Vagina (tissue), 2 donors: ENCODE data around the gene ESCO1. TPM values are rescaled to one million over a fixed set of nuclear protein-coding genes. Genes with fewer than 3 reads are reported as not detected.

ENCODE experiments used
- DNase-seq, 2 donors: peaks; one replicate each; pipeline ENCODE4 v3.0.0-alpha.2; 2017; ENCODE audit errors: extremely low spot score in 2 of 2
- H3K27ac ChIP-seq: fragments of 200-600 bp; sonication (generic); one replicate; pipeline ENCODE4 v1.5.1; 2019
- H3K27me3 ChIP-seq: fragments of 200-600 bp; sonication (generic); one replicate; pipeline ENCODE4 v1.5.1; 2019
- H3K36me3 ChIP-seq, 2 donors: fragments of 200-600 bp; sonication (generic); one replicate each; pipeline ENCODE4 v1.5.1; 2017 to 2019
- H3K4me1 ChIP-seq: fragments of 200-600 bp; sonication (generic); one replicate; pipeline ENCODE4 v1.5.1; 2019
- H3K4me3 ChIP-seq, 2 donors: fragments of 200-600 bp; sonication (generic); 1 replicate in 1 of 2; 2 replicates in 1 of 2; pipeline ENCODE4 v1.5.1; 2016 to 2019
- H3K9me3 ChIP-seq: fragments of 200-600 bp; sonication (generic); one replicate; pipeline ENCODE4 v1.5.1; 2019
- POLR2A ChIP-seq, 2 donors: fragments of 450-650 bp; IDR thresholded peaks; one replicate each; pipeline ENCODE4 v1.6.1; 2017; ENCODE audit warnings: antibody characterized with exemption in 2 of 2, mild to moderate bottlenecking in 2 of 2, moderate library complexity in 2 of 2
- POLR2AphosphoS5 ChIP-seq, 2 donors: sonication (generic); formaldehyde crosslinking; IDR thresholded peaks; one replicate each; pipeline ENCODE4 v1.9.0; 2017; ENCODE audit warnings: antibody characterized with exemption in 2 of 2, mild to moderate bottlenecking in 2 of 2, low read depth in 1 of 2; ENCODE audit not compliant: insufficient read depth in 1 of 2
- intact Hi-C: fragments of 100-400 bp; cut with DNase I; formaldehyde crosslinking; loops from one replicate; pipeline ENCODE4 v1.15.1; 2023
- total RNA-seq: library from RNA; depleted of rRNA; stranded (reverse); fragments of >200 nt; gene quantifications from one replicate; pipeline ENCODE4 v1.2.3, GENCODE V29; 2016
- TF ChIP-seq, protein P1 (sequence below), 3 experiments: fragments of 450-650 bp in 2 of 3; fragments of 200-600 bp in 1 of 3; sonication (generic) in 1 of 3; IDR thresholded peaks; one replicate each; pipeline ENCODE4 v1.5.1; 2017 to 2019; ENCODE audit warnings: antibody characterized with exemption in 3 of 3, mild to moderate bottlenecking in 2 of 3, moderate library complexity in 2 of 3

ESCO1 gene
- total RNA-seq, 1 donor from 2014 or later, result 16.0 TPM

- Histone ChIP-seq H3K27me3 (no peaks in the 10 kb centered on the region), H3K36me3 (no peaks in the 10 kb centered on the region), H3K4me3 (no peak overlapping the region), H3K9me3 (no peaks in the 10 kb centered on the region), H3K4me1 (no peaks in the 10 kb centered on the region), H3K27ac (no peak overlapping the region)
- DNase-seq, result no peak
- intact Hi-C loops, result no loop called here
- TF ChIP-seq, protein P1, sequence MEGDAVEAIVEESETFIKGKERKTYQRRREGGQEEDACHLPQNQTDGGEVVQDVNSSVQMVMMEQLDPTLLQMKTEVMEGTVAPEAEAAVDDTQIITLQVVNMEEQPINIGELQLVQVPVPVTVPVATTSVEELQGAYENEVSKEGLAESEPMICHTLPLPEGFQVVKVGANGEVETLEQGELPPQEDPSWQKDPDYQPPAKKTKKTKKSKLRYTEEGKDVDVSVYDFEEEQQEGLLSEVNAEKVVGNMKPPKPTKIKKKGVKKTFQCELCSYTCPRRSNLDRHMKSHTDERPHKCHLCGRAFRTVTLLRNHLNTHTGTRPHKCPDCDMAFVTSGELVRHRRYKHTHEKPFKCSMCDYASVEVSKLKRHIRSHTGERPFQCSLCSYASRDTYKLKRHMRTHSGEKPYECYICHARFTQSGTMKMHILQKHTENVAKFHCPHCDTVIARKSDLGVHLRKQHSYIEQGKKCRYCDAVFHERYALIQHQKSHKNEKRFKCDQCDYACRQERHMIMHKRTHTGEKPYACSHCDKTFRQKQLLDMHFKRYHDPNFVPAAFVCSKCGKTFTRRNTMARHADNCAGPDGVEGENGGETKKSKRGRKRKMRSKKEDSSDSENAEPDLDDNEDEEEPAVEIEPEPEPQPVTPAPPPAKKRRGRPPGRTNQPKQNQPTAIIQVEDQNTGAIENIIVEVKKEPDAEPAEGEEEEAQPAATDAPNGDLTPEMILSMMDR (IDR thresholded peaks at IDR 0.05), result peak in 2 of 3 experiments; percentile 23 to 26
- no peak for TF ChIP-seq POLR2AphosphoS5 (IDR thresholded peaks at IDR 0.05; ENCODE audit: insufficient read depth in 1 of 2, low read depth in 1 of 2)
These were observed 111.3 kb downstream of the ESCO1 start for GRCh38 chr18:21489119-21489750.

- TF ChIP-seq, protein P1 (IDR thresholded peaks at IDR 0.05), result no peak
- Histone ChIP-seq H3K4me3 (no peak overlapping the region), H3K27me3 (no peaks in the 10 kb centered on the region), H3K4me1 (no peaks in the 10 kb centered on the region), H3K27ac (no peak overlapping the region), H3K9me3 (no peaks in the 10 kb centered on the region), H3K36me3 (no peaks in the 10 kb centered on the region)
- intact Hi-C loops, result no loop called here
- no peak for DNase-seq
These were observed 113.5 kb downstream of the ESCO1 start for GRCh38 chr18:21486905-21487437.

GRCh38 chr18:21484851-21485636, 115.5 kb downstream of the ESCO1 start:
- no peak overlapping the region for H3K4me3 ChIP-seq
- H3K27ac ChIP-seq, result no peak overlapping the region
- no peaks in the 10 kb centered on the region for H3K27me3 ChIP-seq
- H3K36me3 ChIP-seq, result no peaks in the 10 kb centered on the region
- intact Hi-C loops, result no loop called here
- no peaks in the 10 kb centered on the region for H3K4me1 ChIP-seq
- DNase-seq, result no peak
- TF ChIP-seq, protein P1 (IDR thresholded peaks at IDR 0.05), result no peak
- TF ChIP-seq POLR2AphosphoS5 (IDR thresholded peaks at IDR 0.05; ENCODE audit: insufficient read depth in 1 of 2, low read depth in 1 of 2), result no peak
- TF ChIP-seq POLR2A (IDR thresholded peaks at IDR 0.05), result no peak
- no peaks in the 10 kb centered on the region for H3K9me3 ChIP-seq

DNA sequence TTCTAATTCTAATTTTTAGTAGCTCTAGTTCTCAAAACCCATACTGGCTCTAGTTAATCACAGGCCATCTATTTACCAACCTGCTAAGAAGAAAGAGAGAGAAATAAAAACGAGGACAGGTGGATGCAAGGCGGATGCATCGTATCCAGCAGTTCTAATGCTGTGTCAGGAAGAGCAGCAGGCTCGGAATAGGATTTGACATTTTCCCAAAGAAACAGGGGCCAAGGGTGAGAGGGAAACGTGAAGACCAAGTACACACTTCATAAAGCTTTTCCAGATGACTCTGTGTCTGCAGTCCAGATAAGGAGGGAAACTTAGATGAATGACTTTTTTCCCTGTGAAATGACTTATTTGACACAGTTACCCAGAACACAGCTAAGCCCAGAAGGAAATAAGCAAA, 117.5 kb downstream of the ESCO1 start:
- intact Hi-C loops, result no loop called here
- Histone ChIP-seq H3K36me3 (no peaks in the 10 kb centered on the region), H3K9me3 (no peaks in the 10 kb centered on the region), H3K27ac (no peak overlapping the region), H3K4me1 (no peaks in the 10 kb centered on the region), H3K27me3 (no peaks in the 10 kb centered on the region), H3K4me3 (no peak overlapping the region)
- TF ChIP-seq POLR2AphosphoS5 (IDR thresholded peaks at IDR 0.05; ENCODE audit: insufficient read depth in 1 of 2, low read depth in 1 of 2), result no peak
- no peak for TF ChIP-seq POLR2A (IDR thresholded peaks at IDR 0.05)
- TF ChIP-seq, protein P1 (IDR thresholded peaks at IDR 0.05), result no peak
- no peak for DNase-seq

- no peak for TF ChIP-seq POLR2AphosphoS5 (IDR thresholded peaks at IDR 0.05; ENCODE audit: insufficient read depth in 1 of 2, low read depth in 1 of 2)
- TF ChIP-seq, protein P1 (IDR thresholded peaks at IDR 0.05), result no peak
- no peak for TF ChIP-seq POLR2A (IDR thresholded peaks at IDR 0.05)
- DNase-seq, result no peak
- no peaks in the 10 kb centered on the region for H3K9me3 ChIP-seq
- H3K27me3 ChIP-seq, result no peaks in the 10 kb centered on the region
- H3K4me3 ChIP-seq, result no peak overlapping the region
- no peak overlapping the region for H3K27ac ChIP-seq
- intact Hi-C loops, result no loop called here
- H3K36me3 ChIP-seq, result no peaks in the 10 kb centered on the region
- H3K4me1 ChIP-seq, result no peaks in the 10 kb centered on the region
These were observed 118.8 kb downstream of the ESCO1 start for GRCh38 chr18:21481739-21482138.
